Activated CD8-positive, alpha-beta memory T cell treated with anti-CD3 and anti-CD28 coated beads, Interleukin-2, amount 50 U/mL, for 1 hour (primary cell): ENCODE measurements around the gene ADIG.

Experiments used
- DNase-seq: peaks from one replicate; pipeline ENCODE4 v3.0.0-alpha.2; 2020; ENCODE audit errors: extremely low read depth

Gene ADIG

GRCh38 chr20:38630727-38631126 is 49.7 kb downstream of the ADIG start:
- DNase-seq: no peak

GRCh38 chr20:38631155-38632022 is 50.4 kb downstream of the ADIG start:
- no peak for DNase-seq

GRCh38 chr20:38633577-38634093 is 52.6 kb downstream of the ADIG start:
- DNase-seq: peak; percentile 10

GRCh38 chr20:38635721-38636288 is 54.8 kb downstream of the ADIG start:
- no peak for DNase-seq
